Loucy (cell line): ENCODE measurements around the gene ECPAS.

Experiments
- CTCF ChIP-seq: fragments of 200-600 bp; sonication (generic); conservative IDR thresholded peaks from 2 replicates; pipeline ENCODE4 v1.5.1; 2014; ENCODE audit warnings: mild to moderate bottlenecking, antibody characterized with exemption, low read length
- EZH2phosphoT487 ChIP-seq: fragments of 200-600 bp; IDR thresholded peaks from 2 replicates; pipeline ENCODE4 v1.6.1; 2018; ENCODE audit warnings: antibody characterized with exemption, mild to moderate bottlenecking, moderate library complexity, borderline replicate concordance

GRCh38 chr9:111407813-111408212, 76.4 kb downstream of the ECPAS start:
- TF ChIP-seq CTCF (no peak), EZH2phosphoT487 (no peak)
